ENCODE measurements around the gene NR1H2. TPM values are rescaled to one million over a fixed set of nuclear protein-coding genes. Genes with fewer than 3 reads are reported as not detected.

Gene NR1H2
- total and polyA plus RNA-seq, 10 of the 15 experiments (the other 5 are each of a cell fraction or from before 2014, with no cell fraction given) = 0.05 to 54.2 (median 35.1) TPM

DNA sequence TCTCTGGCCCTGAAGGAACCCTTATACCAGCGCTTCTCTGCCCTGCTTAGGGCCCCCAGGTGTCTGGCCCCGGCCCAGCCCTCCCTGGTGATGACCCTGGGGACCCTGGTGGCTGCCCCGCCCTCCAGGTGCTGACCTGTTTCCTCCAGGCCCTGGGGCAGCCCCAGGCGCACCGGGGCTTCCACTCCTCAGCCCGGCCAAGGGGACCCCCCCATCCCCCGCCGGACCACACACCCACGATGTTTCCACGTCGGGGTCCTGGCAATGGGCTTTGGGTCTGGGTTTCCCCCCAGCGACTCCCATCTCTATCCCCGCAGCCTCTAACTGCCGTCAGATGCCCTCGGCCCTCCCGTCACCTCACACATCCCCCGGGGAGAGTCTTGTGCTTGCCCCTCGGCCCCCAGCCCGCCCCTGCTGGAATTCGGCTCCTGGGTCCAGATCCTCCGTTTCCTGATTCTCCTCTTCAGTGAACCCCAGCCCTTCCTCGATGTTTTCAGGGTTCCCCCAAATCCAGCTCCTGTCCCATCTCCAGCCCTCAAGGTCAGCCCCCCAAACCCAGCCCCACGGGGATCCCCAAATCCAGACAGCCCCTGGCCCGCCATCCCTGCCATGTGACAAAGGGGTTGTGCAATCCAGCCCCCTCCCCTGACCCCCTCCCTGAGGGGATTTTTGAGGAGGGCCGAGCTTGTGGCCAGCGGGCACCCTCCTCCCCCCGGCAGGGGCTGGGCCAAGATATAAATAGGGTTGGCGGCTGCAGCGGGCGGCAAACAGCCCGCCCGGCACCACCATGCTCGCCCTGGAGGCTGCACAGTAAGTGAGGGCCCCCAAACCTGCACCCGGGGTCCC lies 42.1 kb downstream of the NR1H2 start, which contains the start of gene SPIB (continued):
- TF ChIP-seq MLLT1 (IDR thresholded peaks at IDR 0.05) (no peak), SREBF2 (IDR thresholded peaks at IDR 0.05; ENCODE audit: low read length) (no peak), KDM1A (IDR thresholded peaks at IDR 0.05; ENCODE audit: borderline replicate concordance) (no peak), TCF7 (IDR thresholded peaks at IDR 0.05; ENCODE audit: borderline replicate concordance) (no peak), TBL1XR1 (IDR thresholded peaks at IDR 0.05; ENCODE audit: low read depth, low read length) (no peak; the same call in 1 of the 2 replicates), KLF5 (IDR thresholded peaks at IDR 0.05; ENCODE audit: partially characterized antibody) (no peak), POLR2A (IDR thresholded peaks at IDR 0.05; ENCODE audit: low read depth, low read length) (peak; percentile 93), IKZF1 (conservative IDR thresholded peaks at IDR 0.05) (peak; percentile 87), RCOR1 (conservative IDR thresholded peaks at IDR 0.05; ENCODE audit: low read depth, low read length) (no peak), CHD2 (IDR thresholded peaks at IDR 0.05; ENCODE audit: borderline replicate concordance, low read depth, low read length) (no peak), TAF1 (IDR thresholded peaks at IDR 0.05; ENCODE audit: borderline replicate concordance, low read depth, low read length) (peak; percentile 37; the same call in 1 of the 2 replicates), NFYA (IDR thresholded peaks at IDR 0.05; ENCODE audit: borderline replicate concordance, low read depth, low read length) (no peak), POLR2AphosphoS5 (IDR thresholded peaks at IDR 0.05; ENCODE audit: low read length) (peak; percentile 90), HDGF (IDR thresholded peaks at IDR 0.05) (0 out of 2 replicates have a peak, but pooled peaks have one; percentile 18), JUNB (IDR thresholded peaks at IDR 0.05) (no peak), POLR2AphosphoS2 (IDR thresholded peaks at IDR 0.05; ENCODE audit: low read depth, low read length) (peak; percentile 84; the same call in 1 of the 2 replicates), RELB (IDR thresholded peaks at IDR 0.05; ENCODE audit: low read depth) (peak; percentile 95)
- TF ChIP-seq, protein P1, sequence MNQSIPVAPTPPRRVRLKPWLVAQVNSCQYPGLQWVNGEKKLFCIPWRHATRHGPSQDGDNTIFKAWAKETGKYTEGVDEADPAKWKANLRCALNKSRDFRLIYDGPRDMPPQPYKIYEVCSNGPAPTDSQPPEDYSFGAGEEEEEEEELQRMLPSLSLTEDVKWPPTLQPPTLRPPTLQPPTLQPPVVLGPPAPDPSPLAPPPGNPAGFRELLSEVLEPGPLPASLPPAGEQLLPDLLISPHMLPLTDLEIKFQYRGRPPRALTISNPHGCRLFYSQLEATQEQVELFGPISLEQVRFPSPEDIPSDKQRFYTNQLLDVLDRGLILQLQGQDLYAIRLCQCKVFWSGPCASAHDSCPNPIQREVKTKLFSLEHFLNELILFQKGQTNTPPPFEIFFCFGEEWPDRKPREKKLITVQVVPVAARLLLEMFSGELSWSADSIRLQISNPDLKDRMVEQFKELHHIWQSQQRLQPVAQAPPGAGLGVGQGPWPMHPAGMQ (IDR thresholded peaks at IDR 0.05; ENCODE audit: borderline replicate concordance) = no peak
- TF ChIP-seq, protein P2, sequence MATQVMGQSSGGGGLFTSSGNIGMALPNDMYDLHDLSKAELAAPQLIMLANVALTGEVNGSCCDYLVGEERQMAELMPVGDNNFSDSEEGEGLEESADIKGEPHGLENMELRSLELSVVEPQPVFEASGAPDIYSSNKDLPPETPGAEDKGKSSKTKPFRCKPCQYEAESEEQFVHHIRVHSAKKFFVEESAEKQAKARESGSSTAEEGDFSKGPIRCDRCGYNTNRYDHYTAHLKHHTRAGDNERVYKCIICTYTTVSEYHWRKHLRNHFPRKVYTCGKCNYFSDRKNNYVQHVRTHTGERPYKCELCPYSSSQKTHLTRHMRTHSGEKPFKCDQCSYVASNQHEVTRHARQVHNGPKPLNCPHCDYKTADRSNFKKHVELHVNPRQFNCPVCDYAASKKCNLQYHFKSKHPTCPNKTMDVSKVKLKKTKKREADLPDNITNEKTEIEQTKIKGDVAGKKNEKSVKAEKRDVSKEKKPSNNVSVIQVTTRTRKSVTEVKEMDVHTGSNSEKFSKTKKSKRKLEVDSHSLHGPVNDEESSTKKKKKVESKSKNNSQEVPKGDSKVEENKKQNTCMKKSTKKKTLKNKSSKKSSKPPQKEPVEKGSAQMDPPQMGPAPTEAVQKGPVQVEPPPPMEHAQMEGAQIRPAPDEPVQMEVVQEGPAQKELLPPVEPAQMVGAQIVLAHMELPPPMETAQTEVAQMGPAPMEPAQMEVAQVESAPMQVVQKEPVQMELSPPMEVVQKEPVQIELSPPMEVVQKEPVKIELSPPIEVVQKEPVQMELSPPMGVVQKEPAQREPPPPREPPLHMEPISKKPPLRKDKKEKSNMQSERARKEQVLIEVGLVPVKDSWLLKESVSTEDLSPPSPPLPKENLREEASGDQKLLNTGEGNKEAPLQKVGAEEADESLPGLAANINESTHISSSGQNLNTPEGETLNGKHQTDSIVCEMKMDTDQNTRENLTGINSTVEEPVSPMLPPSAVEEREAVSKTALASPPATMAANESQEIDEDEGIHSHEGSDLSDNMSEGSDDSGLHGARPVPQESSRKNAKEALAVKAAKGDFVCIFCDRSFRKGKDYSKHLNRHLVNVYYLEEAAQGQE (IDR thresholded peaks at IDR 0.05; ENCODE audit: low read depth, low read length) = no peak
- TF ChIP-seq, protein P3, sequence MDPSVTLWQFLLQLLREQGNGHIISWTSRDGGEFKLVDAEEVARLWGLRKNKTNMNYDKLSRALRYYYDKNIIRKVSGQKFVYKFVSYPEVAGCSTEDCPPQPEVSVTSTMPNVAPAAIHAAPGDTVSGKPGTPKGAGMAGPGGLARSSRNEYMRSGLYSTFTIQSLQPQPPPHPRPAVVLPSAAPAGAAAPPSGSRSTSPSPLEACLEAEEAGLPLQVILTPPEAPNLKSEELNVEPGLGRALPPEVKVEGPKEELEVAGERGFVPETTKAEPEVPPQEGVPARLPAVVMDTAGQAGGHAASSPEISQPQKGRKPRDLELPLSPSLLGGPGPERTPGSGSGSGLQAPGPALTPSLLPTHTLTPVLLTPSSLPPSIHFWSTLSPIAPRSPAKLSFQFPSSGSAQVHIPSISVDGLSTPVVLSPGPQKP (IDR thresholded peaks at IDR 0.05; ENCODE audit: low read depth, low read length) = no peak

Data from GM12878 (cell line).